Activated CD8-positive, alpha-beta T cell treated with anti-CD3 and anti-CD28 coated beads, Interleukin-2, amount 10 ng/mL, durations not matched to agents 7 days and 5 days (primary cell): ENCODE results near the gene FIGNL2. TPM values are rescaled to one million over a fixed set of nuclear protein-coding genes. Genes with fewer than 3 reads are reported as not detected.

ENCODE experiments used
- ATAC-seq: fragments of 150-1000 bp; cut with Tn5 transposase; one replicate; pipeline ENCODE4 v1.10.0; 2021; ENCODE audit warnings: moderate library complexity
- CTCF ChIA-PET: fragments of 350-600 bp; sonication (Branson Sonifier 250); formaldehyde crosslinking; loops from one replicate; lab custom pipeline; 2021; ENCODE audit warnings: antibody characterized with exemption; lab: Charles Lee
- POLR2A ChIA-PET: fragments of 350-600 bp; sonication (Branson Sonifier 250); formaldehyde crosslinking; loops from one replicate; lab custom pipeline; 2021; ENCODE audit warnings: antibody characterized with exemption; lab: Charles Lee
- DNase-seq: peaks from one replicate; pipeline ENCODE4 v3.0.0-alpha.2; 2020
- H3K27ac Mint-ChIP-seq: one replicate; pipeline ENCODE4 v1.8.0; 2021; ENCODE audit warnings: mild to moderate bottlenecking, mixed read lengths
- H3K27me3 Mint-ChIP-seq: one replicate; pipeline ENCODE4 v1.8.0; 2021; ENCODE audit warnings: low read depth, mixed read lengths
- H3K36me3 Mint-ChIP-seq: one replicate; pipeline ENCODE4 v1.8.0; 2021; ENCODE audit warnings: low read depth, mixed read lengths
- H3K4me1 Mint-ChIP-seq: one replicate; pipeline ENCODE4 v1.8.0; 2021; ENCODE audit warnings: low read depth, mixed read lengths
- H3K4me3 Mint-ChIP-seq: one replicate; pipeline ENCODE4 v1.8.0; 2021; ENCODE audit warnings: mild to moderate bottlenecking, mixed read lengths
- H3K9me3 Mint-ChIP-seq: one replicate; pipeline ENCODE4 v1.8.0; 2022; ENCODE audit warnings: mixed read lengths; ENCODE audit not compliant: insufficient read depth
- total RNA-seq, 2 experiments: library from RNA; stranded (reverse); gene quantifications; one replicate each; pipeline ENCODE4 v1.2.3, GENCODE V29; 2021

Gene FIGNL2
- total RNA-seq, 2 experiments from 2014 or later = 0.32 to 0.37 TPM

DNA sequence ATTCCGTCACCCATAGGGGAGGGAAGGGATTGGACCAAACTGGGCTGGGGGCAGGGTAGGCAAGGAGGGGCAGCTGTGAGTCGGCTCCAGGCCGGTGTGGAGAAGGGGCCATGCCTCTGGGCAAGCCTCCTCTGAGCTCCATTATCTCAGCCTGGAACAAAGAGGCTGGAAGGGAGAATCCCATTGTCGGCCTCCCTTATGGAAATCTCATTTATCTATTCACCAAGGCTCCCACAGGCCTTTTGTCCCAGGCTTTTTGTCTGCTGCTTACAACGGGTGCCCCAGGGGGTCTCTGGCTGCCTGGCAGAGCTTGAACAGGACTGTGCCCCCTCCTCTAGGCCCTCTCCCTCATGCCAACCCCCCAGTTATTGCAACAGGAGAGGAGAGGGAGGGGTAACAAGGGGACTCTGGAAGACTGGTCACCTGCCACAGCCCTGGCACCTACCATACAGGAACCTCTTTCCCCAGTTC is 19.5 kb downstream of the FIGNL2 start:
- ChIA-PET POLR2A (interaction anchor here (0.9 kb wide), 1 partner anchor 48 kb away, joined by 3 read pairs; no protein-coding TSS in a partner anchor), CTCF (interaction anchor here (0.8 to 2.6 kb wide), 2 partner anchors 8 to 46 kb away, joined by 4 to 7 read pairs; no protein-coding TSS in a partner anchor)
- Mint-ChIP-seq H3K27me3 (peaks cover 26% of the 10 kb centered on the region), H3K27ac (no peak overlapping the region), H3K4me1 (peaks cover 43% of the 10 kb centered on the region), H3K9me3 (no peaks in the 10 kb centered on the region), H3K4me3 (no peak overlapping the region), H3K36me3 (no peaks in the 10 kb centered on the region)
- DNase-seq (no peak), ATAC-seq (no peak)

DNA sequence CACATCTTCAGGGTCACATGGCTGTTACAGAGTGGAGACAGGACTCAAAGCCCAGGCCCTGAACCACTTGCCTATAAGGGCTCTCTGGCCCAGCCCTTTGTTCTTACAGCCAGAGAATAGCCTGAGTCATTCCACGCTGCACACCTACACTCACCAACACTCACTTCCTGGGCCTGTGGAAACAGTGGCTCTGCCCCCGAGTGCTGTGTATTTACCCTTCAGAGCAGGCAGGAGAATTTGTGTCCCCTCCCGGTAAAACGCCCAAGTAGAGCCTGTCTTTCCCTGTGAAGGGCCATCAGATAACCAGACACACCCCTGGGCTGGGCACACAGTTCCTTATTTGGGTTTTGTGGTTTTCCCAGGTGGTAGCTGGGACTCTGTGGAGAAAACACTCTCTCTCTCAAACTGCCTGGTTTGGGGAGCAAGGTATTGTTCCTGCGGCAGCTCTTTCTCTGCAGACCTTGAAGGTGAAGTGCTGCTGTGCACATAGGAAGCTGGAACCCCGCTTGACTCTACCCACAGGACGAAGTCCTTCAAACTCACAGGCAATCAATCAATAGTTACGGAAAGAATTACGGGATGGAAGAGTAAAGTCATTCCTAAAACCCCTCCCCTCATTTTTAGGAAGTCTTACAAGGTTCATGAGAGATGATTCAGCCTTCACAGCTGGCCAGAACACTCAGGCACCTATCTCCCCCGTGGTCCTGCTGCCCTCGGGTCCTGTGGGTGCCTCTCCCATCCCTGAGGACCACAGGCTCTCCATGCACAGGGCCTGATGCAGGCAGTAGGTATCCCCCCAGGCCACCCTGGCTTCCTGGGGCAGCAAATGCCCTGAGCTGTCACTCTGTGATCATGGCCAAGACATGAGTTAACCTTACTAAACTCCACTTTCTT is 20.3 kb downstream of the FIGNL2 start:
- ATAC-seq (peak; percentile 81), DNase-seq (peak; percentile 63)
- no peaks in the 10 kb centered on the region for H3K9me3 Mint-ChIP-seq
- peaks cover 17% of the 10 kb centered on the region for H3K27me3 Mint-ChIP-seq
- H3K4me3 Mint-ChIP-seq = no peak overlapping the region
- ChIA-PET POLR2A (no interaction called here), CTCF (interaction anchor here (1.5 to 2.6 kb wide), 2 partner anchors 15 to 47 kb away, joined by 4 to 7 read pairs; no protein-coding TSS in a partner anchor)
- H3K4me1 Mint-ChIP-seq = peaks cover 34% of the 10 kb centered on the region
- no peaks in the 10 kb centered on the region for H3K36me3 Mint-ChIP-seq
- peak overlapping the region; percentile 7 for H3K27ac Mint-ChIP-seq

DNA sequence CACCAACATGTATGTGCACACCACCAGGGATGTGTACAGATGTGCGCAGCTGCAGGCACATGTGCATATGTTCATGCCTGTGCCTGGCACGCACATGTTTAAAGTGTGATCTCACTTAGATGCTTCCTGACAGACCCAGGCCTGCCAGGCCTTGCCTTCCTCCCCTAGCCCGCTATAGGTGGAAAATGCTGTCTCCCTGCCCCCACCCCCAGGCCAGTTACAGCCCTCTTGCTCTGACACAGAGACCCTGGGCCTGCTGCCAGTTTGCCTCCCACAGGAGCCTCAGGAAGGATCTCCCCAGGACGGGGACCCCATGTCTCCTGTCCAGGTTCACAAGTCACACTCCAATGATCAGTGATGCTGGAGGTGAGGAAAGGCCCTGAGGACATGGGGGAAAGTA is 21.6 kb downstream of the FIGNL2 start:
- H3K9me3 Mint-ChIP-seq = no peaks in the 10 kb centered on the region
- H3K4me3 Mint-ChIP-seq = no peak overlapping the region
- peaks cover 8% of the 10 kb centered on the region for H3K27me3 Mint-ChIP-seq
- CTCF ChIA-PET = interaction anchor here (1.5 kb wide), 1 partner anchor 13 kb away, joined by 4 read pairs; no protein-coding TSS in a partner anchor
- DNase-seq = no peak
- no peak for ATAC-seq
- no peaks in the 10 kb centered on the region for H3K36me3 Mint-ChIP-seq
- H3K27ac Mint-ChIP-seq = no peak overlapping the region
- peaks cover 23% of the 10 kb centered on the region for H3K4me1 Mint-ChIP-seq
- POLR2A ChIA-PET = no interaction called here

DNA sequence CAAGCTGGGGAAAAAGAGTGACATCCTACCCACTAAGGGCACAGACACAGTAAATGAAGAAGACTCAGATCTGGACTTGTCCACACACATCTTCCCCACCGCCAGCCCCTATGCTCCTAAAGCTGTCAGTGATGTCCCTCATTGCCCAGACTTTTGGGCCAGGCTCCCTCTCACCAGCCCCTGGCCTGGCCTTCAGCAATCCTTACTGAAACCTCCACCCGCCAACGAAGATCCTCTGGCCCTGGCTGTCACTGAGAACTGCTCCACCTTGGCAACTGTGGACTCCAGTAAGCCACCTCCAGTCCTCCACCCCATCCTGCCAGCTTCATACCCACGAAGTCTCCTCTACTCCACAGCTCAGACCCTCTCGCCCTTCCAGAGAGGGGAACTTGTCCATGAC is 23.3 kb downstream of the FIGNL2 start:
- H3K27ac Mint-ChIP-seq = no peak overlapping the region
- no peak overlapping the region for H3K4me3 Mint-ChIP-seq
- ATAC-seq (no peak), DNase-seq (no peak)
- no peaks in the 10 kb centered on the region for H3K36me3 Mint-ChIP-seq
- H3K27me3 Mint-ChIP-seq = peaks cover 2% of the 10 kb centered on the region
- H3K9me3 Mint-ChIP-seq = no peaks in the 10 kb centered on the region
- POLR2A ChIA-PET = no interaction called here
- peaks cover 23% of the 10 kb centered on the region for H3K4me1 Mint-ChIP-seq
- CTCF ChIA-PET = interaction anchor here (2.0 kb wide), 1 partner anchor 11 kb away, joined by 13 read pairs; a partner anchor contains a TSS

DNA sequence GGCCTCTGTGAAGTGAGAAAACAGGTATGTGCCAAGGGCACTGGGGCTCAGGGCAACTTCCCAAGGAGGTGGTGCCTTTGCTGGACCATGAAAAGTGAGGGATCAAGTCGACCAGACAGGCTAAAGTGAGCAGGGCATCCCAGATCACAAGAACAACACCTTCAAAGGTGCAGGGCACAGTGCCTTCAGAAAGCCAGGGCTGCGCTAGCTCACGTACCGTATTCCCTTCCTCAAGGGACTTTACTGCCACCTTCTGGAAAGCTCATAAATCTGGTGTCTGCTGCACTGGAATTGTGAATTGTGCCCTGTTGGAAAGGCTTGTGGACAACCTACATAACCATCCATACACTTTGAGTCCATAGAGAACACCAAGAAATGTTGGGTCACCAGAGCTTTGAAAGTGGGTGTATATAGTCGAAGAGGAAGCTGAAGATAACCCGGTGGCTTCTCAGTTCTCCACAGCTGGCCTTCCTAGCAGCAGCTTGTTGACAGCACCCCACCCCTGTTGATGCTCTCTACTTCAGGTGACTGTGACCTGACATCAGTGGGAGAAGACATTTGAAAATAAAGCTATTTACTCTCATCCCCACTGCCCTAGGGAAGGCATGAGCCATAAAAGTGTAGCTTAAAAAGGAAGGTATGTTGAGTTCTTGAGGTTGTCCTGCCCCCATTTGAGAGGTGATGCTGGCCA is 24.5 kb downstream of the FIGNL2 start:
- POLR2A ChIA-PET = interaction anchor here (0.5 to 0.8 kb wide), 3 partner anchors 9 to 43 kb away, joined by 3 to 4 read pairs (median 3); no protein-coding TSS in a partner anchor
- no peaks in the 10 kb centered on the region for H3K27me3 Mint-ChIP-seq
- no peak overlapping the region for H3K4me3 Mint-ChIP-seq
- CTCF ChIA-PET = interaction anchor here (0.7 to 2.0 kb wide), 20 partner anchors 9 to 405 kb away, joined by 3 to 13 read pairs (median 3); a partner anchor contains a TSS
- H3K4me1 Mint-ChIP-seq = peaks cover 29% of the 10 kb centered on the region
- H3K9me3 Mint-ChIP-seq = no peaks in the 10 kb centered on the region
- no peaks in the 10 kb centered on the region for H3K36me3 Mint-ChIP-seq
- DNase-seq (peak; percentile 41), ATAC-seq (no peak)
- no peak overlapping the region for H3K27ac Mint-ChIP-seq

DNA sequence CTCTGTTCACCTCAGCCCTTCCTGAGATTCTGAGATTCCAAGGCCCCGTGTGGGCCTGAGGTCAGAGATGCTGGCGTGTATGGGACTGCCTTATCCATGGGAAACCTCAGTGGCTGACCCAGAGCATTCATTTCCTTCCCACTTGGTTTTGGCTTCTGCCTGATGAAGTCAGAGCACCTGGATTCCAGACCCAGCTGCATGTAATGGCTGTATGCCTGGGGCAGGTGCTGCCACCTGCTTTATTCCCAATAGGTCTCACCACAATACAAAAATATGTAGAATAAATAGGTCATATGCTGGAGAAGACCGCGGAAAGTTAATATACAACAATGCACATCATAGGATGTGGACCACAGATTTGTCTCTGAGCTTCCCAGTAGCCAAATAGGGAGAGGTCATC is 25.6 kb downstream of the FIGNL2 start:
- peaks cover 21% of the 10 kb centered on the region for H3K4me1 Mint-ChIP-seq
- H3K4me3 Mint-ChIP-seq = peak overlapping the region; percentile 6
- peak overlapping the region; percentile 39 for H3K27ac Mint-ChIP-seq
- H3K27me3 Mint-ChIP-seq = no peaks in the 10 kb centered on the region
- CTCF ChIA-PET = interaction anchor here (1.2 to 1.9 kb wide), 6 partner anchors 37 to 402 kb away, joined by 3 to 10 read pairs (median 3); no protein-coding TSS in a partner anchor
- DNase-seq (no peak), ATAC-seq (no peak)
- H3K36me3 Mint-ChIP-seq = no peaks in the 10 kb centered on the region
- no peaks in the 10 kb centered on the region for H3K9me3 Mint-ChIP-seq
- POLR2A ChIA-PET = no interaction called here

DNA sequence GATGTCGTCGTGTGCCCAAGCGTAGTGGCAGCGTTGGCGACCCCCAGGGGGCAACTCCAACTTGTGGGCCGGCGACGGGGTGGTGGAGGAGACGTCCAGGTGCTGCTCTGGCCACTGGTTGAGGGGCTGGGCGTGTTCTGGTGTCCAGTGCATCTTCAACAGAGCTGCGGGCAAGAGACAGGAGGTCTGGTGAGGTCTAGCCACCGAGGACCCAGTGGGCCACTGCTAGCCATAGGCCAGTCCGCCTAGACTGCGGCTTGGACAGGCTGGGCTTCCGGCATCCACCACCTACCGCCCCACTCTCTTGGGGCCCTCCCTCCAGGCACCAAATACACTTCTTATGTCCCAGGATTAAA is 26.3 kb downstream of the FIGNL2 start:
- Mint-ChIP-seq H3K4me1 (peaks cover 14% of the 10 kb centered on the region), H3K27me3 (no peaks in the 10 kb centered on the region), H3K36me3 (no peaks in the 10 kb centered on the region), H3K27ac (peak overlapping the region; percentile 39), H3K4me3 (peak overlapping the region; percentile 6), H3K9me3 (no peaks in the 10 kb centered on the region)
- ChIA-PET POLR2A (no interaction called here), CTCF (no interaction called here)
- no peak for ATAC-seq
- no peak for DNase-seq

DNA sequence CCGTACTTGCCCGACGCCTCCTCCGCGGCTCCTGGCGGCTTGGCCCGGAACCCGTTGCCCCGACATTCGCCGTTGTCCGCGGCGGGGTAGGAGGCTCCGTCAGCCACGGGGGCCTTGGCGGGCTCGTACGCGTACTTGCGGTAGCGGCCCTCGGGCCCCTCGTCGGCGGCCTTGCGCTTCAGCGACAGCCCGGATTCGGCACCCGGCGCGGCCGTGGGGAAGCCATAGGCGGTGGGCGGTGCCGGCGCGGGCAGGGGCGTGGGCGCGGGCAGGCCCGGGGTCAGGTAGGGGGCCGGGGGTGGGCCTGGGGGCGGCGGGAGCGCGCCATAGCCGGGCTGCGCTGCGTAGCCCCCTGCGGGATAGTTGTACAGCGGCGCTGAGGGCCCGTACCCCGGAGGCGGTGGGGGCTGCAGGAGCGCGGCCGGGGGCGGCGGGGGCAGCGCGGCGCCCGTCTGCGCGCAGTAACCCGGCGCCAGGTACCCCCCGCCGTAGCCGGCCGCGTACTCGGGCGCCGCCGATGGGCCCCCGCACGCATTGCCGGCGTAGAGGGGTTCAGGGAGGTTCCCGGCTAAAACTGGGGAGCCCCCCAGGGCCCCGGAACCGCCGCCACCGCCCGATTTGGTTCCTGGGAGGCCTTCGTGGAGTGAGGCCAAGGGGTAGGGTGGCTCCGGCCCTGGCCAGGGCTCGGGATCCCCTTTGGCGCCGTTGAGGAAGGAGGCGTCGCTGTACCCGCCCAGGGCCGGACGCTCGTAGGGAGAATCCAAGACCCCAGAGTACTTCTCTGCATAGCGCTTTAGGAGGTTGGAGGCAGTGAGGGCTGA is 26.9 kb downstream of the FIGNL2 start:
- Mint-ChIP-seq H3K27me3 (no peaks in the 10 kb centered on the region), H3K4me3 (peak overlapping the region; percentile 53), H3K27ac (peak overlapping the region; percentile 39), H3K36me3 (no peaks in the 10 kb centered on the region), H3K9me3 (no peaks in the 10 kb centered on the region), H3K4me1 (peaks cover 8% of the 10 kb centered on the region)
- ChIA-PET CTCF (interaction anchor here (0.7 to 2.0 kb wide), 9 partner anchors 8 to 403 kb away, joined by 3 to 11 read pairs (median 5); no protein-coding TSS in a partner anchor), POLR2A (interaction anchor here (0.6 to 1.3 kb wide), 4 partner anchors 10 to 59 kb away, joined by 3 to 7 read pairs (median 4); no protein-coding TSS in a partner anchor)
- ATAC-seq (peak; percentile 18), DNase-seq (no peak)

DNA sequence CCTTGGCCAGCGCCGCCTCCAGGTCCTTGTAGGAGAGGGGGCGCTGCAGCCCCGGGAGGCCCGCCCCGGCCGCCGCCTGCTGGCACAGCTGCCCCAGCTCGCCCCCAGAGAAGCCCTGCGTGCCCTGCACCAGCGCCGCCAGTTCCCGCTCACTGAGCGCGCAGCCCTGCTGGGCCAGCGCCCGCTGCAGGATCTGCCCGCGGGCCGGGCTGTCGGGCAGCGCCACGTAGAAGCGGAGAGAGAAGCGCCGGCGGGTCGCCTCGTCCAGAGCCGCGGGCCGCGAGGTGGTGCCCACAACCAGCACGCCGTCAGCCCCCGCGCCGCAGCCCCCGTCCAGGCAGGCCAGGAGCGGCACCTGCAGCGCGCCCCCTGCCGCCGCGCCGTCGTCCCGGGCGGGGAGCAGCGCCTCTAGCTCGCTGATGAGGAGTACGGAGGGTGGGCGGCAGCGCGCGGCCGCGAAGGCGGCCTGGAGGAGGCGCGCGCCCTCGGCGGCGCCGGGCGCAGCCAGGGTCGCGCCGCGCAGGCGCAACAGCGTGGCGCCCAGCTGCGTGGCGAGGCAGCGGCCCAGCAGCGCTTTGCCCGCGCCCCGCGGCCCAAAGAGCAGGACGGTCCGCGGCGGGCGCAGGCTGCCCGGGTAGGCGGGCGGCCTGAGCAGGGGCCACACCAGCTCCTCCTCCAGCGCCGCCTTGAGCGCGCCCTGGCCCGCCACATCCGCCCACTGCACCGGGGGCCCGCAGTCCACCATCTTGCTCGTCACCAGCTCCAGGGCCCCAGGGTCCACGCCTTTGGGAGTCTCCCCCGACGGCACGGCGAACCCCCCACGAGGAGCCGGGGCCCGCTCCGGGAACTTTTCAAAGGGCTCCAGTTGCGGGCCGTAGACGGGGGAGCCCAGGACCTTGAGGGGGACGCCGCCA is 27.7 kb downstream of the FIGNL2 start:
- Mint-ChIP-seq H3K36me3 (no peaks in the 10 kb centered on the region), H3K4me1 (peaks cover 7% of the 10 kb centered on the region), H3K27me3 (peaks cover 4% of the 10 kb centered on the region), H3K9me3 (no peaks in the 10 kb centered on the region), H3K4me3 (peak overlapping the region; percentile 69), H3K27ac (no peak overlapping the region)
- CTCF ChIA-PET = interaction anchor here (0.7 to 2.9 kb wide), 24 partner anchors 9 to 426 kb away, joined by 3 to 11 read pairs (median 4); partner anchors contain the start of gene SLC4A8
- ATAC-seq (peak; percentile 84), DNase-seq (peak; percentile 83)
- POLR2A ChIA-PET = interaction anchor here (0.6 to 1.3 kb wide), 6 partner anchors 11 to 1056 kb away, joined by 3 to 7 read pairs (median 4); no protein-coding TSS in a partner anchor
